Measurements from ENCODE around the gene TPPP2. TPM values are rescaled to one million over a fixed set of nuclear protein-coding genes. Genes with fewer than 3 reads are reported as not detected.

Gene TPPP2
- total RNA-seq, 1 donor from 2014 or later, result not detected

- no peak for TF ChIP-seq CTCF (IDR thresholded peaks at IDR 0.05; ENCODE audit: partially characterized antibody, unreplicated experiment)
- Mint-ChIP-seq H3K9me3 (ENCODE audit: unreplicated experiment) (peaks cover 6% of the 10 kb centered on the region), H3K27me3 (ENCODE audit: unreplicated experiment) (peaks cover 6% of the 10 kb centered on the region)
Measured at GRCh38 chr14:21030531-21030930, 514 bp downstream of the TPPP2 start.

GRCh38 chr14:21032326-21033132, 2.5 kb downstream of the TPPP2 start:
- no peak for TF ChIP-seq CTCF (IDR thresholded peaks at IDR 0.05; ENCODE audit: partially characterized antibody, unreplicated experiment)
- DNase-seq, result no peak
- H3K27me3 Mint-ChIP-seq (ENCODE audit: unreplicated experiment), result peaks cover 3% of the 10 kb centered on the region
- no peak overlapping the region for H3K4me3 Mint-ChIP-seq (ENCODE audit: unreplicated experiment)
- no peaks in the 10 kb centered on the region for H3K4me1 Mint-ChIP-seq (ENCODE audit: low read depth, unreplicated experiment)
- H3K9me3 Mint-ChIP-seq (ENCODE audit: unreplicated experiment), result peaks cover 6% of the 10 kb centered on the region
- H3K36me3 Mint-ChIP-seq (ENCODE audit: unreplicated experiment), result no peaks in the 10 kb centered on the region
- no peak overlapping the region for H3K27ac Mint-ChIP-seq (ENCODE audit: unreplicated experiment)

More at GRCh38 chr14:21030531-21030930, 514 bp downstream of the TPPP2 start:
- peaks cover 3% of the 10 kb centered on the region for H3K4me1 Mint-ChIP-seq (ENCODE audit: low read depth, unreplicated experiment)
- no peak for DNase-seq
- no peak overlapping the region for H3K4me3 Mint-ChIP-seq (ENCODE audit: unreplicated experiment)
- H3K27ac Mint-ChIP-seq (ENCODE audit: unreplicated experiment), result no peak overlapping the region
- H3K36me3 Mint-ChIP-seq (ENCODE audit: unreplicated experiment), result no peaks in the 10 kb centered on the region

DNA sequence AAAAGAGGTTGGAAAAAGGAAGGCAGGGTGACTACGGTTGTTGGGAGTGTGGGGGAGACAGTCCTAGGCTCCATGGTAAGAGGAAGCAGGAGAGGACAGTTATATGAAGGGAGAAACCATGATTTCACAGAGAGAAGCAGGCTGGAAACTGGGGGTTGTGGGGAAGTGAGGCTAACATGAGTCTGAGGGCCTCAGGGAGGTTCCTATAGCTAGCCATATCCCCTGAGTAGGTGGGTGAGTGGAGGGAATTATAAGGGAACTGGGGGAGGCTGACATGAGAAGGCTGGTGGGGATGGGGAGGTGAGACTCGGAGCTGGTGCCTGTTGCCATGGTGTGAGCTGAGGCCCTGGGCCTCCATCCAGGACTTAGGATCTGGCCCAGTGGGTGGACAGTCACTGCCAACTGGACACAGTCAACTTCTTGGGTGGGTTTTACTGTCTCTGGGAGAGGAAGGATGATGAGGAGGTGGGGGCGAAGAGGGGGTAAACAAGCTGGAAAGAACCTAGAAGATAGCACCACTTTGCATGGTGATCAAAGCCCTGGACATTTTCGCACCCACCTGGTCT, 3.2 kb downstream of the TPPP2 start:
- no peak for TF ChIP-seq CTCF (IDR thresholded peaks at IDR 0.05; ENCODE audit: partially characterized antibody, unreplicated experiment)
- Mint-ChIP-seq H3K27ac (ENCODE audit: unreplicated experiment) (no peak overlapping the region), H3K4me1 (ENCODE audit: low read depth, unreplicated experiment) (peaks cover 5% of the 10 kb centered on the region), H3K4me3 (ENCODE audit: unreplicated experiment) (no peak overlapping the region), H3K27me3 (ENCODE audit: unreplicated experiment) (peaks cover 4% of the 10 kb centered on the region), H3K9me3 (ENCODE audit: unreplicated experiment) (peaks cover 6% of the 10 kb centered on the region), H3K36me3 (ENCODE audit: unreplicated experiment) (no peaks in the 10 kb centered on the region)
- DNase-seq, result no peak

DNA sequence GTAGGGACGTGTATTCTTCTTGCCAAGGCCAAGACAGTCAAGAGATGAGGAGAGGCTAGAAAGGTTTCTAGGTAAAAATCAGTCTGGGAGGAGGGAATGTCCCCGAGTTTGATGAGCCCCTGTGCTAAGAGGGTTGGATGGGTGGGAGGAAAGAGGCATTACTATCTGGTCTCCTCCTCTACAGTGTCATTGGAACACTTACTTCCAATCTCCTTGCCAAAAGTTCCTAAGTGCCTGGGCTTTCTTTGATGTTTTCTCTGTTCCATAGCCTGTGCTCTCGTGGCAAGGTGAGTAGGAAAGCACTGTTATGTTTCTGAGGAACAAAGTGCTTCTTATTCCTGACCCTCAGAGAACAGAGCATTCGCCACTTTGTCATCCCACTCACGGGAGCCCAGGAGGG, 4.7 kb downstream of the TPPP2 start, which contains the start of gene RNASE13:
Gene RNASE13 (minus strand): TSS at position 101 of the 400 bp plus-strand sequence. CDS start 519 bp downstream, outside the sequence.
- Mint-ChIP-seq H3K4me3 (ENCODE audit: unreplicated experiment) (no peak within 1 kb of the TSS), H3K4me1 (ENCODE audit: low read depth, unreplicated experiment) (peaks cover 17% of the 10 kb centered on the region), H3K27ac (ENCODE audit: unreplicated experiment) (no peak within 1 kb of the TSS), H3K36me3 (ENCODE audit: unreplicated experiment) (no peaks in the 10 kb centered on the region), H3K9me3 (ENCODE audit: unreplicated experiment) (peaks cover 6% of the 10 kb centered on the region), H3K27me3 (ENCODE audit: unreplicated experiment) (peaks cover 6% of the 10 kb centered on the region)
- DNase-seq, result no peak
- TF ChIP-seq CTCF (IDR thresholded peaks at IDR 0.05; ENCODE audit: partially characterized antibody, unreplicated experiment), result no peak

DNA sequence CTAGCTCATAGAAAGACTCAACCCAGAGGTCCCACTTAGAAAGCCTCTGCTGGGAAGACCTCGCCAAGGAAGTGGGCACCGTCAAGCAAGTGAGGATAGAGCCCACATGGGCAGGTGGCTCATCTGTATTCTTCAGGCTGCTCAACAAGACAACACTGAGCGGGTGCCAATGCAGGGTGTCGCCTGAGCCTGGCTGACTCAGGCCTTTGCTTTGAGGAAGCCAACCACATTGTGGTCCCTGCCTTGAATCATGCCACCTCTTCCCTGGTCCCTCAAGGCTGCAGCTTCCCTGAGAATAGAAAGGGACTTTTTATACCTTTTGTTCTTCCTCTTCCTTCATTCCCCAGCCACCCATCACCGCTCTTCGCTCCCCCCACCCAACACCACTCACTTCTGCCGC, 6.7 kb downstream of the TPPP2 start:
- peaks cover 17% of the 10 kb centered on the region for H3K4me1 Mint-ChIP-seq (ENCODE audit: low read depth, unreplicated experiment)
- peaks cover 5% of the 10 kb centered on the region for H3K9me3 Mint-ChIP-seq (ENCODE audit: unreplicated experiment)
- no peak for DNase-seq
- no peak overlapping the region for H3K27ac Mint-ChIP-seq (ENCODE audit: unreplicated experiment)
- no peak overlapping the region for H3K4me3 Mint-ChIP-seq (ENCODE audit: unreplicated experiment)
- no peak for TF ChIP-seq CTCF (IDR thresholded peaks at IDR 0.05; ENCODE audit: partially characterized antibody, unreplicated experiment)
- peaks cover 6% of the 10 kb centered on the region for H3K27me3 Mint-ChIP-seq (ENCODE audit: unreplicated experiment)
- no peaks in the 10 kb centered on the region for H3K36me3 Mint-ChIP-seq (ENCODE audit: unreplicated experiment)
